HG03045 (cell line): Measurements from ENCODE around the gene ZFP36L1.
A peak's percentile ranks its signal among the peaks of the same experiment; 100 is the strongest.

Source experiments
- ATAC-seq: cut with Tn5 transposase; IDR thresholded peaks from one replicate; pipeline ENCODE4 v1.9.1; 2021; ENCODE audit warnings: mild to moderate bottlenecking, moderate library complexity; ENCODE audit not compliant: unreplicated experiment

ZFP36L1 gene

DNA sequence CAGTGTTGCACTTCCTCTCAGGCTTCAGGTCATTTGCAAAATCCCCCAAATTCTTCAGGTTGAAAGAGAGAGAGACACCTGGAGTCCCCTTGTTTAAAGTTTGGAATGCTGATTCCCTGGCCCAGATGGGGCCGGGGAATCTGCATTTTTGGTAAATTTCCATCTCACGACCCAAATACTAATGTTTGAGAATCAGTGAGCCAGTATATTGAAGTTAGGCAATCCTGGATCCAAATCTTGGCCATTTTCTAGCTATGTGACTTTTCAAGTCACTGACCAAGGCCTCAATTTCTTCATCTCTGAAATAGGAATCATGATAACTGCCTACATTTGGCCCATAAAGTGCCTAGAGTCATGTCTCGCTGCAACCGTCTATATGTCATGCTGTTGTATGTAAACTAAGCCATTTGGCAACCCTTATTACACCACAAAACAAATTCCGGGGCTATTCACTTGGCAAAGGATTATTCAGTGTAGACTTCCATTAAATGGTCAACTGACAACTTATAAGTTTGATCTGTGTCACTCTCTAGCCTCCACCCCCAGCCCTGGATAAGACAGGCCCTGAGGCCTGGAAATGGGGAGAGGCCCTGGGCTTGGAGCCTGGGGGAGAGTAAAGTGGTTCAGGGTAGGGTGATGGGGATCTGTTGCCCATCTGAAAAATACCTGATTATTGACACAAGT lies 3.7 kb upstream of the ZFP36L1 start:
- ATAC-seq = no peak

DNA sequence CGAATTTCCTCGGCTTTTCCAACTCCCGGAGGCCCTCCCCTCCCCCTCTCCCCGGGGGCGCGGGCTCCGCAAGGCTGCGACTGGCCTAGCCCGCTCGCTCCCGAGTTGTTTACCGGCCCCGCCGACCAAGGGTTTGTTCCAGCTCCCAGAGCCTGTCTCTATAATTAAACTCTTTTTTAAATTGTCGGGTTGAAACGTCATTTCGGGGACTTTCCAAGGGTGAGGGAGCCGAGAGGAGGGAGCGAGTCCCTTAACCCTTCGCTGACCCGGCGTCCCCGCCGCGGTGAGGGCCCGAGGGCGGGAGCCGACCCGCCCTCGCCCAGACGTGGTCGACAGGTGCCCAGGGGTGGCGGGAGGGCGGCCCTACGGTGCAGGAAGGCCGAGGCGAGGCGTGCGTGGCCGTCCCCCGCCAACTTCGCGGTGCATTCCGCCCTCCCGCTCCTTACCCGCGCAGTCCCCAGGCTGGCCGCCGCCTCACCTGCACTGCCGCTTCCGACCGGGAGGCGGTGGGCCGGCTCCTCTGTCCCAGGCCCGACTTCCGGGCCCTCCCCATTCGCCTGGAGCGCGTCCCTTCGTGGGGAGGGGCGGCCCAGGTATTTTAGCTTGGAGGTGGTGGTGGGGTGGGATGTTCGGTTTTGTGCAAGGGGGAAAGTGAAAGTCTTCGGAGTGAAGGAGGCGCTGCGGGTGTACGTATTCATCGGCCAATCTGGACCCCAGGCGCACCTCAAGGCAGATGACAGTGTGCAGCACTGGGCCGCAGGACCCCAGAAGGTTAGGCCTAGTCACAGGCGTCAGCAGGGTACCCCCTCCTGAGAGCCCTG lies 2.9 kb upstream of the ZFP36L1 start:
- ATAC-seq = peak; percentile 40

DNA sequence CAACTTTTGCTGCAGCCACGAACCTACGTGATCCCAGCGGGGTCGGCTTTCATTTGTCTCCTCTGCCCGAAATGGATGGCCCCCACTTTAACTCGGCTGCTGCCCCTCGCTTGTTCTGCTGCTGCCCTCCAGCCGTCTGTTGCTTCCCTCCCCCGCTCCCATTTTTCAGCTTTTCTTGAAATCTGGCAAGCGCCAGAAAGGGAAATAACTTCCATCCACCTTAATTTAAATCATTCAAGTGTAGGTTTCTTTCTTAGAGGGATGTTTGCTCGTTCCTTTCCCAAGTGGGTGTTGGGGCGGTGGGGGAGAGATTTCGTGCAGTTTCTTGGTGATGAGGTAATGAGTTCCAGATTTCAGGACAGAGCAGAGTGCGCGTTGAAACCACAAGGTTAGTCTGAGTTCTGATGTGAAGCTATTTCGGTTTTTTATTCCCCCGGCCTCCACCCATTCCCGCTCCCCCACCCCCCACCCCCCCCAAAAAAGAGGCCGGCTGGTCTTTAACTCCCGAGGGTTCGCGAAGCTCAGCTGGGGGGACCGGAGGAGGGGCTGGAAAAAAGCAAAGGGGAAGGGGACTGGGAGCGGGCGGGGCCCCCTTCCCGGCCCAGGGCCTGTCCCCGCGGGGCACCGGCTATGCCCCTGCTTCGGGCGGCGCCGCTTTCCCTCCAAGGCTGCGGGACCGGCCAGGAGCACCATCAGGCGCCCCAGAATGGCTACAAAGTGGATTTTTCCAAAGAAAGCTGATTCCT lies 2.2 kb upstream of the ZFP36L1 start:
- no peak for ATAC-seq

DNA sequence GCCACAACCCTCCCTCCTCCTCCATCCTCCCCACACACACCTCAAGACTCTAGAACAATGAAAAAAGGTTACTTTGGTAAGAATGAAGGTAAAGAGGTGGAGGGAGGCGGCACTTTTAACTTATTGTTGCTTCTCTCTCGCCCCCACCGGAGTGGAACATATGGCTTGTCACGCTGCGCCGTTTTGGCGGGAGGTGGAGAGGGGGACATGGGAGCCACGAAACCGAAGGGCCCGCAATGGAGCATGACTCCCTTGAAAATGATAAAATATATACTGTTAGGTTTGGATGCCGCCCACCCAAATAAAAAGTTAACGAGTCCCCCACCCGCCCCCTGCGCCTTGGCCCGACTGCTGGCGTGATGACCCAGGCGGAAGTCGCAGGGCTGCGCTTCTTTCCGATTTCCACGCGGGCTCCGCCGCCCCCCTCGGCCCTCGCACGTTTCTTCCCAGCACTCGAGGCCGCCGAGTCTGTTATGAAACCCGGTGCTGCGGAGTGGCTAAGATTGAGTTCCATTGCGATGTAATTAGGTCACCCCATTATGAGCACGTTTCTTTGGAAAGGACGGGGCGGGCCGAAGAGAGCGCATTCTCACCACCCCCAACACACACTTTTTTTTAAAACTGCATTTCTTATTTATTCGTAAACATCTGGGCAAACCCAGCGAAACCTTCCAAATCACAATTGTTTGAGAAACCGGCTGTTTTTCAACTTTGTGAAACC lies 1.4 kb upstream of the ZFP36L1 start:
- ATAC-seq = no peak

DNA sequence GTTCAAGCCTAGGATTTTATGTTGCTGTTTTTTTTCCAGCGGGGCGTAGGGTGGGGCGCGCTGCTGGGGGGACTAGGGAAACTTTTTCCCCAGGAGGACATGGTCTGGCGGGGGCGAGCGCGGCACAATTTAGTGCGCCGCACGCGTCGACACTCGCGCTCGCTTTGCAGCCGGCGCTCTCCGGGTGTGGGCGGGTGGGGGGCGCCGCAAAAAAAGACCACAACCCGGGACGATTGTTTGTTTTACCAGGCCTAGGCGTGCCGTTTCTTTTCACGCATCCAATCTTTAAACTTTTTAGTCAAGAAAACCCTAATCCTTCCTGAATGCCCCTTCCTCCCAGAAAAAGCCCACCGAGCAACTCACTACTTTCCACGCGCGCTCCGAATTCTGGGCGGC lies 865 bp upstream of the ZFP36L1 start:
- ATAC-seq = no peak

DNA sequence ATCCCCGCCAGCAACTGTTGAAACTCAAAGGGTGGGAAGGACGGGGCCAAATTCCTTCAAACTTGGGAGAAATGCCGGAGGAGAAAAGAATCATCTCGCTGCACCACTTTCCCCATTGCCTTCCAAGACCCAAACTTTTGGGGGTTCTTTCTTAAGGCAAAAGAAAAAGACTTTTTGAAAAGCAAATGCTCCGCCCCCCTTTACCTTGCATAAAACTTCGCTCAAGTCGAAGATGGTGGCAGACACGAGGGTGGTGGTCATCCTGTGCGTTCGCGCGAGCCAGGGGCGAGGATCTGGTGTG lies 239 bp downstream of the ZFP36L1 start:
- no peak for ATAC-seq

DNA sequence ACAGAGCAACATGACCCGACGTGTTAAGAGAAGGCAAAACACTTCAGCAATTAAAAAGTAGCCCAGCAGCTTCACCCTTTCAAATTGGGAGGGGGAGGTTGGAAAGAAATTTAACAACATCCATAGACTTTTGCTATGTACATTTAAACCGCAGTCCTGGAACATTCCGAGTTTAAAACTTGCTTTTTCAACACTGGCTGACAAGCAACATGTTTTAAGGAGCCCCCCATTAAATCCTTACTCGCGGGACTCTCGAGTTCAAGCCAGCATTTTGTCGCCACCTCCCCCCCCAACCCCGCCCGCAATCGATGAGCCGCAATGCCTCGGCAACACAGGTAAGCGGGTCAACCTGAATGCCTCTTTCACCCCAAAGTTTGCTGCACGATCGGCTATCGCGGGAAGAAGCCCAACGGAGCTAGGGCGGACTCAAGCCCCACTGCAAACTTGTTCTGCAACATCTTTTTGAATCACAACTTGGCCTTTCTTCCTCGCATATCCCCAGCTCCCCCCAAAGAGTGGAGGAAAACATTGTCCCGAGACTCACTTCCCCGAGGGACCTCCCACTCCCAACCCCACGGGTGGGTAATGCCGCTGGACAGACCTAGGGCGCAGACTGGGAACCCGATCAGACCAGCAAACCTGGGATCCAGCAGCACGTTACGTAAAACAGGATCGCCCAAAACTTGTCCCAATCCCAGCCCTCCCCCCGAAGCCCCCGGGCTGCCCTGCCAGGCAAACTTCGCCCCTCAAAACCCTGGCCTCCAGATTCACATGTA lies 777 bp downstream of the ZFP36L1 start:
- ATAC-seq = no peak

DNA sequence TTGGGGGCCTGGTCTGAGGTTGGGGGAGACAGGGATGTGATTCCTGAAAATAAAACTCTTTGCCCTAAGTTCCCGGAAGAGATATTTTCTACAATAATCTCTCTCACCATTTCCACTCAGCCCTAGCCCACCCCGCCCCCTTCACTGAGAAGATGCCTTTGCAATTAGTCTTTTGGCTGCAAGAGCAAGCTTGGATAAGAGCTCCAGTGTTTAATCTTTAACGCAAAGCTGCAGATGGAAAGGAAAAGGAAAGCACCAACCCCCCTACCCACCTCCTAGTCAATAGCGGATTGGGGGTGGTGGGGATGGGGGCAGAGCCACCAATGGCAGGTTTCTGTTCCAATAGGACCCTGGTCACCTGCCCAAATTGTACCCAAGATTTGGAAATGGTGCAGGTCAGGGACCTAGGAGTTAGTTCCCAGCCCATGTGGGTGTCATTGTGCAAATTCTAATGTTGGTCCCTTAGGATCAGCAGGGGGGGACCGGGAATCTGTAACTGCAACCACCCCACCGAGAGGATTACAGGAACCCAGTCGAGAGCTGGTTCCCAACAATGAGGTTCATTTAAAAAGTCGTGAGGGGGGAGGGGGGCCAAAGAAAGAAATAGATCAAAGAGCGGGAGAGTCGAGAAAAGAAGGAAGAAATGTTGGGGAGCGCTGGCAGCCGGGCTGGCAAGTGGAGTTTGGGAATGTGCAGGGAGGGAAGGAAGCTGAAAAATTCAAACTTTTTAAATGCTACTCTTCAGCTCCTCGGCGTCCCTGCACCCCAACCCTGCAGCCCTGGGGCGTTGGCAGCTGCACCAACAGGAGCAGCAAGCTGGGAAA lies 1.6 kb downstream of the ZFP36L1 start:
- no peak for ATAC-seq

DNA sequence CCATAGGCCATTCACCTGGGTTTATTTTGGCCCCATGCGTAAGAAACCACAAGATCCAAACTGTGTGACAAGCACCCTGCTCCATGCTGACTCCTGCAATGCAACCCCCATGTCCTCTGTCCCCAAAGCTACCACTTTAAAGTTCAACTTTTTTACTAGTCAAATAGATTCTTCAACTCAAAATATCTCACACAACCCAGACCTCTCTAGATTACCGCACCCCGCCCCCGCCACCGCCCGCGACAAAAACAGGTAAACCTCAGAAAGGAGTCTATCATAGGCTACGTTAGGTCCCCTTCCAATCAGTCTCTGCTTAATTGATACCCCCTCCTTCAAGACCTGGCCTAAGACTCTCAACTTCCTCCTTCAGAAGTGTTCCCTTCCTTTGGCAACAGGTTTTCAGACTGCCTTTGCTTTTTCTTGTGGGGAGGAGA lies 2.2 kb downstream of the ZFP36L1 start:
- ATAC-seq = no peak

DNA sequence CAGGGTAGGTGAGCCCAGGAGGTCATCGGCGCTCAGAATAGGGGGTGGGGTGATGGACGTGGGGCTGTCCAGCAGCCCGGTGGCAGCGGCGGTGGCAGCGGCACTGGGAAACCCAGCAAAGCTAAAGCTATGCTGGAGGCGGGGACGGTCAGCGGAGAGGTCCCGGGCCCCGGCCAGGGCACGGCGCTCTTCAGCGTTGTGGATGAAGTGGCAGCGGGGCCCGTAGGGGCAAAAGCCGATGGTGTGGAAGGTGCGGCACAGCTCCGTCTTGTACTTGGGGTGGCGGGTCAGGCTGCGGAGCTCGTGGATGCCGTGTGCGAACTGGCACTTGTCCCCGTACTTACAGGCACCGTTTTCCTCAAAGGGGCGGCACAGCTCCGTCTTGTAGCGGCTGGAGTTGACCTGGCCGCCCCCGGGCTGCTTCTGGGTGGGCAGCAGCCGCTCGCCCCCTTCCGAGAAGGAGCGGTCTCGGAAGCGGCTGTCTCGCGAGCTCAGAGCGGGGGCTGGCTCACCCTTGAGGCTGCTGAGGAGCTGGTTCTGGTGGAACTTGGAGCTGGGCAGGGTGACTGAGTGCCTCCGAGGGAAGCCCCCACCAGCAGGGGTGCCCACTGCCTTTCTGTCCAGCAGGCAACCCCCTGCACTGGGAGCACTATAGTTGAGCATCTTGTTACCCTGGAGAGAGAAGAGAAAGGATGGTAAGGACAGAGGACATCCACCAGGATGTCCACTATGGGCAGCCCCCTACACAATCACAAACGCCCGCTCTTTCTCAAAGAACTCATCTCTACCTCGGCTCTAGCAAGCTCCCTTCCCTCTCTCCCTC lies 2.8 kb downstream of the ZFP36L1 start:
- ATAC-seq = no peak

DNA sequence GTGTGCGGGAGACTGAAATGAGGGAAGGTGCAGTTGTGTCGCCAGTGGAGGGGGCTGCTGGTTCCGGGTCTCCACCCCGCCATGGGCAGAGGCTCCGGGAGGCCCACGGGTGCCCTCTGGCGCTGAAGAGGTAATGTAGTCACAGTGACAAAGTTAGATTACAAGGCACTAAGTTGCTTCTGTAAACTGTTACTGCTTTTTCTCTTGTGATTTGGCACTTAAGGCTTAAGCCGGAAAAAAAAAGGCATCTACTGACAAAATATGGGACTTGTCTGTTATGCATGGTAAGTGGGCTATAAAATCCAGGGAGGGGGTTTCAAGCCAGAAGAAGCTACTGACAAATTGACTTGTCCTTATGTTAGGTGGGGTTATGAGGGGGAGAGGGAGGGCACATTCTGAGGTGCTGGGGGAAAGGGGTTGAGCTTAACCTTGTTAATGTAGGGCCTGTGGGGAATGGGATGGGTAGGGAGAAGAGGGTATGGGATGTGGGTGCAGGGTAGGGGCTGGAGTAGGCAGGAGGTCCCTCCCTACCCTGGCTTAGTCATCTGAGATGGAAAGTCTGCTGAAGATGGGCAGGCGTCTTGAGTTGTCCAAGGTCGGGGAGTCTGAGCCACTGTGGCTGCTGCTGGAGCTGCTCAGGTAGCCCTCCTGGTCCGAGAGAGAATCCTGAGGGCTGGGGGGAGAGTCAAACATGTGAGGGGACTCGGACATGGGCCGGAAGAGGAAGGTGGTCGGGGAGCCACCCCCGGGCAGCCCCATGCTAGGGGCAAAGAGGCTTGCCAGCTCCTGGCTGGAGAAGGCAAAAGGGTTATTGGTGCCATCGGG lies 3.7 kb downstream of the ZFP36L1 start:
- no peak for ATAC-seq

DNA sequence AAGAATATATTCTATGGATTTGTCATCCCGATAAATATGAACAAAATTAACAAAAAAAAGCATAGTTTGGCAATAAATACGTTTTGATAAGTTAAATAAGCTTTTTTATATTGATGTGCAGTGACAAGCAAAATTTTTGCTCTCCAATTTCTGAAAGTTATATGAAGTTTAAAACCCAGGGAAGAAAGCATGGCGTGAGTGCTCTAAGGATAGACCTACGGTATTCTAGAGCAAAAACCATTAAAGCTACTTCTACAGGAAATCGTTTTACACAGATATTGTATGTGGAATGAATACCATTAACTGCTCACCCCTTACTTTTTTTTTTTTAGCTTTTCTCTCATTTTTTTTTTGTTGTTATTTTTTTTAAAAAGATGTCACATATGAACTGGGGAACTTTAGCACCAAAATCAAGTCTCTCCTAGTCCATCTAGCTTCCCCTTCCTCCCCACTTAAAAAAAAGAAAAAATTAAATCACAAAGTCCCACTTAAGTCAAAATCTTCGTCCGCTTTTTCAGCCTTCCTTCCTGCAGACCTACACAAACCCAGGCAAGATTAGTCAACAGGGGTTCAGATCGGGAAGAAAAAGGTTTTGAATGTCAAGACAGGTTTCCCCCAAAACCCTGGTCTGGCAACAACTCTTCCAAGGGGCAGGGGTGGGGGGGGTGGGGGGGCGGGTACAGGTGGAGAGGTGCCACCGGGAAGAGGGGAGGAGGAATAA lies 4.4 kb downstream of the ZFP36L1 start:
- no peak for ATAC-seq

DNA sequence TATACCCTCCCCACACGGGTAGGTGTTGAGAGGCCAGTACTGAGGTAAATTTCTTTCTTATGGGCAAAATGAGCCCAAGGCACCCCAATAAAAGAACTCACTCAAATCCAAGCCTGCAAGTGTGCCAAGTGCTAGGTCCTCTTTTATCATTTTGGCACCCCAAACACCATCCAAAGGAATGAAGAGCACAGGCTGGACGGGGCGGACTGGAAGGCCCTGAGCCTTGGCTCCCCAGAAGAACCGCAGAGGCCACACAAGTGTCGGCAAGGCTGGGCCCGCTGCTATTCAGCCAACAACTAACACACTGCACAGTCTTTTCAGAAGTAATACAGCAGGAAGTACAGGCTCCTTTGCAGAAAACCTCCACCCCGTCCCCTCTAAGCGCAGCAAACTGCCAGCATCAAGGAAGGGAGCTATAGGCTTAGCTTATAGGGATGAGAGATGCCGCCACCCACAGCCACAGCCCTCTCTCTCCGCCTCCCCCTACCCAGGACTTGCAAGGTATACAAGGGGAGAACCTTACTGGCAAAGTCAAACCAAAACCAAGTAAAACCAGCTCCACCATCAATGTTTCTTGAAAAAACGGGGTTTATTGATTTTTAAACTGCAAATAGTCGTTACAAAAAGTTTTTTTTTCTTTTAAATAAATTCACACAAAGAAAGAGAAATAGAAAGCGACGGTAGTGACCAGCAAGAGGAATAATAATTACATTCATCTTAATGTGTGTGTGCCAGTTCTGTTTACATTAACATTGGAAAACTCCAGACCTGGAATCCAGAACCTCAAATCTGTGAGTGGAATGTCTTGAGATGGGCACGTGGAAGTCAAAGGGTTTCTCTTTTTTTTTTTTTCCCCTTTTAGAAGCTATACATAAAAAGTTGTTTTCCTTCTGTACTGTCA lies 5.5 kb downstream of the ZFP36L1 start:
- no peak for ATAC-seq

DNA sequence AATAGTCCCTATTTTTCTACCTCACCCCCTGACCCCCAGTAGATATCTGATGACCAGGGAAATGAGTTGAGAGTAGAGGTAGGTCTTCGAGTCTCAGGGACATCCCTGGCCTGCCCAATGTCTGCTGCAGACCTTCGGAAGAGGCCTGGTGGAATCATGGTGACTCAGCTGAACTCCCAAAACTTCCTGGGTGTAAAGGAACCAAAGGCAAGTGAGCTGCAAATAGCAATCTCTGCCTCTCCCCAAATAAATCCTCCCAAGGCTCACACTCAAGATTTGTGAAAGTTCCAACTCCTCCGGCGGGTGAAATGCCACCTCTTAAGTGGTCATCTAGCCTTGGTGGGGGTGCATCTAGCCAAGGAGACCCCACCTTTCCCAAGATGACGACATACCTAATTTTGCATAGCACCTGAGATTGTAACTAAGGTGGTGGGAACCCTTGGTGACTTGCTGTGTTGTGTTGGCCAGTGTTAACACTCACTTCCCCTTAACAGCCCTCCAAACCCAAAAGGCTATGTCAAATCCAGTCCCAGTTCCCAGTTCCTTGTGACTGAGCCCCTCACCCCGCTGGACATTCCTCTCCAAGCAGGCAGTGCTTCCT lies 6.3 kb downstream of the ZFP36L1 start:
- ATAC-seq = no peak

DNA sequence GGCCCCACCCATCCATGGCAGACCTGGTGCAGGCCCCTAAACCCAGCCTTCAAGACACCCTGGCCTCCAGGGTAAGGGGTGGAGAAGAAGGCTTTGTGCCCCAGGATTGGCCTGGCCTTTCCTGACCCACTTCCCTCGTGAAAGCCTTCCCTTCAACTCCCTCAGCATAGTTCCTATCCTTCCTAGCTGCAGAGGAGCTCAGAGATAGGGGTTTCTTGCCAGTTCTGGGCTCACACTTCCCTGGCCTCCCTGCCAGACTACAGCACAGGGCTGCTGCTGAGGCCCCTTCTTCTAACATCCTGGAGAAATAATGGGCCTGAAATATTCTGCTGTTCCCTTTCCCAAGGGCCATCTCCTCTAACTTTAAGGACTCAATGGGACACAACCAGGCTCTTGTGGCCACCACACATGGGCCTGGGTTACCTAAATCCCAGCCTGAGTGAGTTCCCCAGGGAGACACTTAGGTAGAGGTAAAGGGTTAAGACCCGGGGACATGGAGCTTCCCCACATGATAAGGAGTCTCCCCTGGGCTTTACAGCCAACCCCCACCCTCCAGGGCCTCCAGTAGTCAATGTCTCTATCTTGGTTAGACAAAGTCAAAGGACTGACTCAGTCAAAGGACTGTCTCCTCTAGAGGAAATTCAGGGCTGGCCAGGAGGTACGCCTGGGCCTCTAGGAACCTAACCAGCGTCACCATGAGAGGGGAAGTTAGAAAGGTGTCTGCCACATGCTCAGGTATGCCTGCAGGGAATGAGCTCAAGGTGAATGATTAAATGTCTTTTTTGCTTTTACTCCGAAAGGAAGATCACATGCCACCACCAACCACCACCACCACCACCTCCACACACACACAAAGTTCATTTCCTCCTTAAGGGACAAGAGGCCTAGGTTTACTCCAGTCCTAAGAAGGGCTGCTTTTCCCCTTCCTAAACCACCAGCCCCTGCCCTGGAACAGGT lies 7.1 kb downstream of the ZFP36L1 start:
- no peak for ATAC-seq
